Measurements from ENCODE around the gene AGPAT2. TPM values are rescaled to one million over a fixed set of nuclear protein-coding genes. Genes with fewer than 3 reads are reported as not detected.
A peak's percentile ranks its signal among the peaks of the same experiment; 100 is the strongest.

Gene AGPAT2
- total RNA-seq, 1 experiment from 2014 or later: 40.4 TPM

- H3K4me3 Mint-ChIP-seq (ENCODE audit: low read depth, unreplicated experiment): no peak overlapping the region
- no peaks in the 10 kb centered on the region for H3K4me1 Mint-ChIP-seq (ENCODE audit: low read depth, unreplicated experiment)
- CTCF ChIA-PET: interaction anchor here (0.7 kb wide), 1 partner anchor 26 kb away, joined by 3 read pairs; no protein-coding TSS in a partner anchor
- intact Hi-C loops (cut with micrococcal nuclease; ENCODE audit: unreplicated experiment): no loop called here
- H3K36me3 Mint-ChIP-seq (ENCODE audit: insufficient read depth, unreplicated experiment): peaks cover 10% of the 10 kb centered on the region
- no TSS peak for BruUV-seq (replicated peaks)
- no peak for DNase-seq
- H3K9me3 Mint-ChIP-seq (ENCODE audit: low read depth, unreplicated experiment): no peaks in the 10 kb centered on the region
- H3K27ac Mint-ChIP-seq (ENCODE audit: unreplicated experiment): no peak overlapping the region
- no peak for TF ChIP-seq CTCF (IDR thresholded peaks at IDR 0.05; ENCODE audit: unreplicated experiment)
- H3K27me3 Mint-ChIP-seq (ENCODE audit: unreplicated experiment): peaks cover 36% of the 10 kb centered on the region
Measured at GRCh38 chr9:136667214-136667939, 19.9 kb downstream of the AGPAT2 start.

- H3K36me3 Mint-ChIP-seq (ENCODE audit: insufficient read depth, unreplicated experiment): peaks cover 3% of the 10 kb centered on the region
- H3K4me3 Mint-ChIP-seq (ENCODE audit: low read depth, unreplicated experiment): peak overlapping the region; percentile 41
- peaks cover 36% of the 10 kb centered on the region for H3K27me3 Mint-ChIP-seq (ENCODE audit: unreplicated experiment)
- H3K4me1 Mint-ChIP-seq (ENCODE audit: low read depth, unreplicated experiment): no peaks in the 10 kb centered on the region
- no peak for DNase-seq
- H3K9me3 Mint-ChIP-seq (ENCODE audit: low read depth, unreplicated experiment): no peaks in the 10 kb centered on the region
- no TSS peak for BruUV-seq (replicated peaks)
- H3K27ac Mint-ChIP-seq (ENCODE audit: unreplicated experiment): no peak overlapping the region
- CTCF ChIA-PET: no interaction called here
- no peak for TF ChIP-seq CTCF (IDR thresholded peaks at IDR 0.05; ENCODE audit: unreplicated experiment)
- intact Hi-C loops (cut with micrococcal nuclease; ENCODE audit: unreplicated experiment): no loop called here
Measured at GRCh38 chr9:136666372-136667213, 20.7 kb downstream of the AGPAT2 start.

GRCh38 chr9:136665704-136666371 lies 21.4 kb downstream of the AGPAT2 start:
- H3K4me1 Mint-ChIP-seq (ENCODE audit: low read depth, unreplicated experiment): no peaks in the 10 kb centered on the region
- no peak overlapping the region for H3K4me3 Mint-ChIP-seq (ENCODE audit: low read depth, unreplicated experiment)
- no peak for TF ChIP-seq CTCF (IDR thresholded peaks at IDR 0.05; ENCODE audit: unreplicated experiment)
- DNase-seq: no peak
- BruUV-seq (replicated peaks): no TSS peak
- H3K27me3 Mint-ChIP-seq (ENCODE audit: unreplicated experiment): peaks cover 31% of the 10 kb centered on the region
- CTCF ChIA-PET: no interaction called here
- no peaks in the 10 kb centered on the region for H3K36me3 Mint-ChIP-seq (ENCODE audit: insufficient read depth, unreplicated experiment)
- intact Hi-C loops (cut with micrococcal nuclease; ENCODE audit: unreplicated experiment): no loop called here
- H3K27ac Mint-ChIP-seq (ENCODE audit: unreplicated experiment): no peak overlapping the region
- no peaks in the 10 kb centered on the region for H3K9me3 Mint-ChIP-seq (ENCODE audit: low read depth, unreplicated experiment)

GRCh38 chr9:136665111-136665703 lies 22.1 kb downstream of the AGPAT2 start:
- Mint-ChIP-seq H3K36me3 (ENCODE audit: insufficient read depth, unreplicated experiment) (no peaks in the 10 kb centered on the region), H3K27ac (ENCODE audit: unreplicated experiment) (no peak overlapping the region), H3K4me1 (ENCODE audit: low read depth, unreplicated experiment) (no peaks in the 10 kb centered on the region), H3K27me3 (ENCODE audit: unreplicated experiment) (peaks cover 25% of the 10 kb centered on the region), H3K9me3 (ENCODE audit: low read depth, unreplicated experiment) (no peaks in the 10 kb centered on the region), H3K4me3 (ENCODE audit: low read depth, unreplicated experiment) (peak overlapping the region; percentile 41)
- CTCF ChIA-PET: no interaction called here
- DNase-seq: no peak
- intact Hi-C loops (cut with micrococcal nuclease; ENCODE audit: unreplicated experiment): no loop called here
- no TSS peak for BruUV-seq (replicated peaks)
- TF ChIP-seq CTCF (IDR thresholded peaks at IDR 0.05; ENCODE audit: unreplicated experiment): peak; percentile 19

Data from Calu3 (cell line).